K562 (cell line): Measurements from ENCODE around the gene CRYBG1. TPM values are rescaled to one million over a fixed set of nuclear protein-coding genes. Genes with fewer than 3 reads are reported as not detected.

Experiments
- ATAC-seq: fragments of 200-7000 bp; cut with Tn5 transposase; 3 replicates; pipeline ENCODE4 v1.9.1; 2020; ENCODE audit warnings: moderate library complexity
- BruUV-seq: library from RNA; stranded (reverse); fragments of 400-500 nt; replicated peaks from 2 replicates; lab custom pipeline; 2021; lab: Mats Ljungman, UMichigan
- CTCF ChIA-PET: fragments of 300-600 bp; formaldehyde crosslinking; extraction: SDS; loops from one replicate; lab custom pipeline; 2021; ENCODE audit warnings: low intra/inter-chr PET ratio; lab: Yijun Ruan, JAX
- POLR2A ChIA-PET: fragments of 300-600, 350-650 bp; sonication (Branson Sonifier 250); formaldehyde crosslinking; extraction: SDS; loops from one replicate; lab custom pipeline; 2021; ENCODE audit warnings: antibody characterized with exemption, inconsistent platforms; lab: Yijun Ruan, JAX
- DNase-seq, 4 experiments: peaks; one replicate each; pipeline versions ENCODE4 v3.0.0 to v3.0.0-alpha.2; 2011 to 2018; ENCODE audit warnings: low spot score in 3 of 4, mixed read lengths in 3 of 4; ENCODE audit errors: extremely low read depth in 1 of 4
- FAIRE-seq: peaks from 2 replicates; lab custom pipeline; 2011; peaks lifted over from hg19 to GRCh38; lab: Jason Lieb, UNC
- H2AFZ ChIP-seq: 2 replicates; pipeline ENCODE4 v1.6.0; 2011; ENCODE audit warnings: low read depth, low read length, control low read depth, inconsistent platforms
- H3K27ac ChIP-seq: fragments of 200-600 bp; 3 replicates; pipeline ENCODE4 v1.8.0; 2011; ENCODE audit warnings: low read depth, mild to moderate bottlenecking, control low read depth, inconsistent platforms, low read length, moderate library complexity, mixed read lengths; ENCODE audit errors: extremely low read depth
- H3K27me3 ChIP-seq, 2 experiments: fragments of 300-600 bp in 1 of 2; 2 replicates in 1 of 2; 3 replicates in 1 of 2; pipeline versions ENCODE4 v1.6.0 to v1.8.0; 2011; ENCODE audit warnings: inconsistent platforms in 2 of 2, low read length in 2 of 2, mild to moderate bottlenecking in 1 of 2, mixed read lengths in 1 of 2, moderate library complexity in 1 of 2; ENCODE audit not compliant: control insufficient read depth in 2 of 2, insufficient read depth in 2 of 2
- H3K36me3 ChIP-seq: fragments of 300-600 bp; 3 replicates; pipeline ENCODE4 v1.8.0; 2011; ENCODE audit warnings: mild to moderate bottlenecking, low read length, inconsistent platforms; ENCODE audit not compliant: control insufficient read depth, insufficient read depth
- H3K4me1 ChIP-seq, 2 experiments: fragments of 200-600 bp in 1 of 2; replicated peaks in 1 of 2; 2 replicates in 1 of 2; 3 replicates in 1 of 2; pipeline versions ENCODE4 v1.5.1 to v1.8.0; 2011; ENCODE audit warnings: inconsistent platforms in 2 of 2, low read length in 2 of 2, mild to moderate bottlenecking in 1 of 2, mixed read lengths in 1 of 2, moderate library complexity in 1 of 2; ENCODE audit not compliant: control insufficient read depth in 2 of 2, insufficient read depth in 2 of 2
- H3K4me2 ChIP-seq: 2 replicates; pipeline ENCODE4 v1.6.1; 2011; ENCODE audit warnings: low read length, control low read depth, inconsistent platforms, mixed read lengths; ENCODE audit not compliant: insufficient read depth
- H3K4me3 ChIP-seq: fragments of 200-600 bp; sonication (generic), shearing (Covaris generic); 2 replicates; pipeline ENCODE4 v1.5.1; 2016; ENCODE audit warnings: control low read depth, inconsistent platforms
- H3K79me2 ChIP-seq: fragments of 200-600 bp; 3 replicates; pipeline ENCODE4 v1.8.0; 2011; ENCODE audit warnings: low read length, inconsistent platforms; ENCODE audit not compliant: control insufficient read depth, insufficient read depth
- H3K9ac ChIP-seq, 2 experiments: 2 replicates each; pipeline versions ENCODE4 v1.6.0 to v1.6.1; 2011; ENCODE audit warnings: low read depth in 2 of 2, low read length in 2 of 2, control low read depth in 1 of 2, inconsistent platforms in 1 of 2, mild to moderate bottlenecking in 1 of 2, mixed read lengths in 1 of 2; ENCODE audit not compliant: insufficient read depth in 1 of 2
- H3K9me1 ChIP-seq: one replicate; pipeline ENCODE4 v1.6.0; 2011; ENCODE audit warnings: inconsistent platforms, mild to moderate bottlenecking, low read length, moderate library complexity; ENCODE audit not compliant: control insufficient read depth, insufficient read depth
- H3K9me3 ChIP-seq: replicated peaks from 2 replicates; pipeline ENCODE4 v1.5.1; 2011; ENCODE audit warnings: low read depth, low read length, inconsistent platforms; ENCODE audit not compliant: control insufficient read depth, insufficient read depth
- H4K20me1 ChIP-seq: replicated peaks from 2 replicates; pipeline ENCODE4 v1.6.1; 2011; ENCODE audit warnings: low read length, inconsistent platforms, mixed read lengths; ENCODE audit not compliant: control insufficient read depth, insufficient read depth
- CEBPG ChIP-seq, 3 experiments: fragments of 200-800 bp in 1 of 3; sonication (Bioruptor generic) in 1 of 3; sonication (generic) in 1 of 3; formaldehyde crosslinking in 1 of 3; IDR thresholded peaks in 2 of 3; conservative IDR thresholded peaks in 1 of 3; 2 replicates each; pipeline versions ENCODE4 v1.6.1 to v1.8.0; 2016 to 2022; ENCODE audit warnings: missing compliant biosample characterization in 2 of 3, missing genetic modification characterization in 2 of 3, mild to moderate bottlenecking in 1 of 3, missing genetic modification reagents in 1 of 3
- FOSL1 ChIP-seq: fragments of 200-800 bp; sonication (Bioruptor generic); conservative IDR thresholded peaks from 2 replicates; pipeline ENCODE4 v1.6.1; 2016; ENCODE audit warnings: missing genetic modification characterization, missing compliant biosample characterization
- MYBL2 ChIP-seq, 2 experiments: fragments of 450-650 bp in 1 of 2; sonication (generic) in 1 of 2; formaldehyde crosslinking in 1 of 2; IDR thresholded peaks; 2 replicates each; pipeline versions ENCODE4 v1.6.1 to v1.8.1; 2017 to 2022; ENCODE audit warnings: borderline replicate concordance in 1 of 2, inconsistent platforms in 1 of 2, low read depth in 1 of 2, mild to moderate bottlenecking in 1 of 2, missing genetic modification reagents in 1 of 2, moderate library complexity in 1 of 2
- POU5F1 ChIP-seq: fragments of 150-350 bp; IDR thresholded peaks from 2 replicates; pipeline ENCODE4 v1.6.1; 2014; ENCODE audit warnings: borderline replicate concordance, low read length, low read depth, mild to moderate bottlenecking; ENCODE audit not compliant: partially characterized antibody
- RFX5 ChIP-seq: IDR thresholded peaks from 2 replicates; pipeline ENCODE4 v1.6.1; 2011; ENCODE audit warnings: low read depth, mild to moderate bottlenecking, improper control_type of control experiment, low read length
- SREBF1 ChIP-seq: fragments of 150-350 bp; IDR thresholded peaks from 2 replicates; pipeline ENCODE4 v1.6.1; 2014; ENCODE audit warnings: antibody characterized with exemption, low read depth, low read length, borderline replicate concordance
- TEAD4 ChIP-seq, 2 experiments: sonication (generic) in 1 of 2; formaldehyde crosslinking in 1 of 2; IDR thresholded peaks; 2 replicates each; pipeline versions ENCODE4 v1.6.1 to v1.8.0; 2012 to 2022; ENCODE audit warnings: borderline replicate concordance in 1 of 2, inconsistent platforms in 1 of 2, low read length in 1 of 2, mild to moderate bottlenecking in 1 of 2, missing genetic modification reagents in 1 of 2
- ZFP36 ChIP-seq: fragments of 150-350 bp; IDR thresholded peaks from 2 replicates; pipeline ENCODE4 v1.6.1; 2018; ENCODE audit warnings: low read length, low read depth; ENCODE audit not compliant: partially characterized antibody
- ZNF512 ChIP-seq: IDR thresholded peaks from 2 replicates; pipeline ENCODE4 v1.6.1; 2016; ENCODE audit warnings: missing genetic modification characterization, missing compliant biosample characterization
- WGBS: fragments of 100-300 bp; shearing (Covaris generic); methylation state at CpG from one replicate; pipeline ENCODE4 v1.1.6; 2016; ENCODE audit warnings: low coverage, mixed read lengths; ENCODE audit not compliant: insufficient coverage; ENCODE audit errors: missing lambda C conversion rate; 5-methylcytosine and 5-hydroxymethylcytosine counted together
- in situ Hi-C: fragments of 300-500 bp; cut with MboI; formaldehyde crosslinking; loops from 4 replicates; pipeline ENCODE4 v1.15.0; 2018; ENCODE audit warnings: inconsistent platforms, mixed read lengths
- intact Hi-C: fragments of 100-400 bp; cut with micrococcal nuclease; formaldehyde crosslinking; loops from 2 replicates; pipeline ENCODE4 v1.14.2; 2022
- polyA plus RNA-seq, 8 experiments: library from polyadenylated mRNA; depleted of rRNA in 4 of 8; stranded (reverse) in 5 of 8; unstranded in 3 of 8; fragments of >200 nt; fragmentation: Nextera tagmentation in 2 of 8; fragmentation: Illumina TruSeq in 1 of 8; extraction: Ambion mirVana in 2 of 8; extraction: Trizol in 1 of 8; gene quantifications; 2 replicates each; pipeline versions ENCODE4 v1.2.1 to v1.2.3, GENCODE V29; 2011 to 2014; ENCODE audit warnings: inconsistent platforms in 1 of 8, missing spikeins in 1 of 8
- total RNA-seq, 7 experiments: library from RNA; depleted of rRNA in 6 of 7; stranded (reverse); fragments of >200 nt in 6 of 7; fragmentation: Illumina TruSeq in 2 of 7; extraction: Trizol in 2 of 7; gene quantifications; 2 replicates each; pipeline versions ENCODE4 v1.2.1 to v1.2.3, GENCODE V29; 2011 to 2021; ENCODE audit warnings: low replicate concordance in 1 of 7
- TF ChIP-seq, protein P1 (sequence below), 2 experiments: fragments of 450-650 bp; IDR thresholded peaks; 2 replicates each; pipeline ENCODE4 v1.6.1; 2016

Gene CRYBG1
- total and polyA plus RNA-seq, 9 of the 15 experiments (the other 6 are each of a cell fraction or from before 2014, with no cell fraction given) = 0.07 to 0.47 (median 0.11) TPM

GRCh38 chr6:106527117-106527516 lies 166.6 kb downstream of the CRYBG1 start (continued):
- no peak for TF ChIP-seq SREBF1
- no peak for TF ChIP-seq POU5F1
- no peak for TF ChIP-seq RFX5

DNA sequence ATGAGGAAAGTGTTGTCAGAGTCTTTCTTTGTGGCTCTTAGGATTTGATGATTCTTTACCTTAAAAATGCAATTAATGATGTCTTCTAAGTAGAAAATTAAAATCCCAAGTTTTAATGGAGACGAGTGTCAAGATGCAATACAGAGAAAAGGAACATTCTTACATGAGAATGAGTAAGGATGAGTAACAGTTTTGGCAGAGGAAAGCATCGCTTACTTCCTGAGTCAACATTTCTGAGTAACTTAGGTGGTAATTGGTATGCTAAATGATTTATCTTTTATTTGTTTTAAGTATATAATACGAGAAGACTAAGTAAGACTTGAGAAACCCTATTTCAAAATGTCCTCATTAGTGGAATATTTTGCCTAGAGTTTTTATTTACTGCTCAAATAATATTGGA lies 167.5 kb downstream of the CRYBG1 start:
- H4K20me1 ChIP-seq = no peaks in the 10 kb centered on the region
- no peak overlapping the region for H3K27ac ChIP-seq
- FAIRE-seq = no peak
- no peaks in the 10 kb centered on the region for H3K36me3 ChIP-seq
- intact Hi-C loops (no loop called here), in situ Hi-C loops (no loop called here)
- no peak for DNase-seq
- no peak for ATAC-seq
- H3K4me2 ChIP-seq = no peak overlapping the region
- H3K4me1 ChIP-seq = no peaks in the 10 kb centered on the region
- H3K79me2 ChIP-seq = no peaks in the 10 kb centered on the region
- peaks cover 0 to 6% of the 10 kb centered on the region in 2 experiments; a peak in 3 of 5 replicates for H3K27me3 ChIP-seq
- CTCF ChIA-PET = no interaction called here
- 0% methylated on average over 3 of the region's 3 CpGs for WGBS
- no peak overlapping the region for H2AFZ ChIP-seq
- no peaks in the 10 kb centered on the region for H3K9me3 ChIP-seq
- TF ChIP-seq, protein P1, sequence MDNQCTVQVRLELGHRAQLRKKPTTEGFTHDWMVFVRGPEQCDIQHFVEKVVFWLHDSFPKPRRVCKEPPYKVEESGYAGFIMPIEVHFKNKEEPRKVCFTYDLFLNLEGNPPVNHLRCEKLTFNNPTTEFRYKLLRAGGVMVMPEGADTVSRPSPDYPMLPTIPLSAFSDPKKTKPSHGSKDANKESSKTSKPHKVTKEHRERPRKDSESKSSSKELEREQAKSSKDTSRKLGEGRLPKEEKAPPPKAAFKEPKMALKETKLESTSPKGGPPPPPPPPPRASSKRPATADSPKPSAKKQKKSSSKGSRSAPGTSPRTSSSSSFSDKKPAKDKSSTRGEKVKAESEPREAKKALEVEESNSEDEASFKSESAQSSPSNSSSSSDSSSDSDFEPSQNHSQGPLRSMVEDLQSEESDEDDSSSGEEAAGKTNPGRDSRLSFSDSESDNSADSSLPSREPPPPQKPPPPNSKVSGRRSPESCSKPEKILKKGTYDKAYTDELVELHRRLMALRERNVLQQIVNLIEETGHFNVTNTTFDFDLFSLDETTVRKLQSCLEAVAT (IDR thresholded peaks at IDR 0.05) = no peak
- TF ChIP-seq TEAD4 (IDR thresholded peaks at IDR 0.05; ENCODE audit: low read length) (no peak), TEAD4 (CRISPR knock-in tag; IDR thresholded peaks at IDR 0.05; ENCODE audit: borderline replicate concordance) (no peak), MYBL2 (IDR thresholded peaks at IDR 0.05; ENCODE audit: low read depth) (no peak), MYBL2 (CRISPR knock-in tag; IDR thresholded peaks at IDR 0.05; ENCODE audit: borderline replicate concordance) (no peak), ZFP36 (no peak), CEBPG (CRISPR knock-in tag; IDR thresholded peaks at IDR 0.05) (no peak), CEBPG (tag; conservative IDR thresholded peaks at IDR 0.05 in 1 of 2, IDR thresholded peaks at IDR 0.05 in 1 of 2) (peak in 1 of 2 experiments; percentile 37; a peak in 1 of 4 replicates), ZNF512 (no peak), FOSL1 (tag) (peak; percentile 58)
- no TSS peak for BruUV-seq
- H3K4me3 ChIP-seq = no peak overlapping the region
- H3K9me1 ChIP-seq = no peaks in the 10 kb centered on the region
- POLR2A ChIA-PET = no interaction called here
- H3K9ac ChIP-seq = no peak overlapping the region
